ENCODE data around the gene GJA10. TPM values are rescaled to one million over a fixed set of nuclear protein-coding genes. Genes with fewer than 3 reads are reported as not detected.

The GJA10 gene
- polyA plus RNA-seq, 1 donor (not counting 4 experiments of a cell fraction or from before 2014, with no cell fraction given): not detected

GRCh38 chr6:89858041-89858440 lies 36.2 kb upstream of the GJA10 start:
- no peak overlapping the region for H3K4me3 ChIP-seq (ENCODE audit: control insufficient read depth in 2 of 3, extremely low read depth in 1 of 3, insufficient read depth in 2 of 3, low read depth in 1 of 3, low read length in 3 of 3)
- H3K4me2 ChIP-seq (ENCODE audit: control insufficient read depth, extremely low read depth, insufficient read depth, low read depth, low read length): no peak overlapping the region
- TF ChIP-seq EZH2 (IDR thresholded peaks at IDR 0.05; ENCODE audit: low read length): no peak
- TF ChIP-seq, protein P1, sequence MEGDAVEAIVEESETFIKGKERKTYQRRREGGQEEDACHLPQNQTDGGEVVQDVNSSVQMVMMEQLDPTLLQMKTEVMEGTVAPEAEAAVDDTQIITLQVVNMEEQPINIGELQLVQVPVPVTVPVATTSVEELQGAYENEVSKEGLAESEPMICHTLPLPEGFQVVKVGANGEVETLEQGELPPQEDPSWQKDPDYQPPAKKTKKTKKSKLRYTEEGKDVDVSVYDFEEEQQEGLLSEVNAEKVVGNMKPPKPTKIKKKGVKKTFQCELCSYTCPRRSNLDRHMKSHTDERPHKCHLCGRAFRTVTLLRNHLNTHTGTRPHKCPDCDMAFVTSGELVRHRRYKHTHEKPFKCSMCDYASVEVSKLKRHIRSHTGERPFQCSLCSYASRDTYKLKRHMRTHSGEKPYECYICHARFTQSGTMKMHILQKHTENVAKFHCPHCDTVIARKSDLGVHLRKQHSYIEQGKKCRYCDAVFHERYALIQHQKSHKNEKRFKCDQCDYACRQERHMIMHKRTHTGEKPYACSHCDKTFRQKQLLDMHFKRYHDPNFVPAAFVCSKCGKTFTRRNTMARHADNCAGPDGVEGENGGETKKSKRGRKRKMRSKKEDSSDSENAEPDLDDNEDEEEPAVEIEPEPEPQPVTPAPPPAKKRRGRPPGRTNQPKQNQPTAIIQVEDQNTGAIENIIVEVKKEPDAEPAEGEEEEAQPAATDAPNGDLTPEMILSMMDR (optimal IDR thresholded peaks at IDR 0.05 in 1 of 3, IDR thresholded peaks at IDR 0.05 in 1 of 3, conservative IDR thresholded peaks at IDR 0.05 in 1 of 3; ENCODE audit: extremely low read depth in 1 of 3, insufficient read depth in 2 of 3, low read length in 3 of 3): no peak
- FAIRE-seq: no peak
- no peak overlapping the region for H3K27ac ChIP-seq (ENCODE audit: control insufficient read depth, insufficient read depth, low read length)
- no peak for DNase-seq (ENCODE audit: low read depth, low spot score)
- no peaks in the 10 kb centered on the region for H3K9me1 ChIP-seq (ENCODE audit: control insufficient read depth, extremely low read depth, insufficient read depth, low read length)
- no peaks in the 10 kb centered on the region for H3K4me1 ChIP-seq (ENCODE audit: control insufficient read depth, extremely low read depth, insufficient read depth, low read length)
- dilution Hi-C loops (cut with MboI; ENCODE audit: extremely low pct_ligation_motif_present, low sequenced_read_pairs): no loop called here
- no peak overlapping the region for H3K9ac ChIP-seq (ENCODE audit: control insufficient read depth, extremely low read depth, insufficient read depth, low read length)
- H3K79me2 ChIP-seq (ENCODE audit: control insufficient read depth, insufficient read depth, low read length): no peaks in the 10 kb centered on the region
- no peaks in the 10 kb centered on the region for H3K27me3 ChIP-seq (ENCODE audit: control insufficient read depth, extremely low read depth, insufficient read depth, low read length)
- H2AFZ ChIP-seq (ENCODE audit: control insufficient read depth, low read length): no peak overlapping the region
- no peaks in the 10 kb centered on the region for H3K9me3 ChIP-seq (ENCODE audit: control insufficient read depth, low read depth, low read length)
- no peaks in the 10 kb centered on the region for H4K20me1 ChIP-seq (ENCODE audit: control insufficient read depth, extremely low read depth, insufficient read depth, low read length)
- H3K36me3 ChIP-seq (ENCODE audit: control insufficient read depth in 2 of 2, extremely low read depth in 1 of 2, insufficient read depth in 2 of 2, low read length in 2 of 2): peaks cover 9 to 15% of the 10 kb centered on the region in 2 experiments

- H3K4me2 ChIP-seq (ENCODE audit: control insufficient read depth, extremely low read depth, insufficient read depth, low read depth, low read length): no peak overlapping the region
- peaks cover 11 to 21% of the 10 kb centered on the region in 2 experiments for H3K36me3 ChIP-seq (ENCODE audit: control insufficient read depth in 2 of 2, extremely low read depth in 1 of 2, insufficient read depth in 2 of 2, low read length in 2 of 2)
- no peak for FAIRE-seq
Observed at GRCh38 chr6:89859744-89860143, 34.5 kb upstream of the GJA10 start.

More at GRCh38 chr6:89859744-89860143, 34.5 kb upstream of the GJA10 start:
- Histone ChIP-seq H3K79me2 (ENCODE audit: control insufficient read depth, insufficient read depth, low read length) (no peaks in the 10 kb centered on the region), H3K27me3 (ENCODE audit: control insufficient read depth, extremely low read depth, insufficient read depth, low read length) (no peaks in the 10 kb centered on the region), H3K4me3 (ENCODE audit: control insufficient read depth in 2 of 3, extremely low read depth in 1 of 3, insufficient read depth in 2 of 3, low read depth in 1 of 3, low read length in 3 of 3) (no peak overlapping the region), H2AFZ (ENCODE audit: control insufficient read depth, low read length) (no peak overlapping the region), H3K9me3 (ENCODE audit: control insufficient read depth, low read depth, low read length) (no peaks in the 10 kb centered on the region), H3K4me1 (ENCODE audit: control insufficient read depth, extremely low read depth, insufficient read depth, low read length) (no peaks in the 10 kb centered on the region), H4K20me1 (ENCODE audit: control insufficient read depth, extremely low read depth, insufficient read depth, low read length) (no peaks in the 10 kb centered on the region), H3K27ac (ENCODE audit: control insufficient read depth, insufficient read depth, low read length) (no peak overlapping the region), H3K9me1 (ENCODE audit: control insufficient read depth, extremely low read depth, insufficient read depth, low read length) (no peaks in the 10 kb centered on the region), H3K9ac (ENCODE audit: control insufficient read depth, extremely low read depth, insufficient read depth, low read length) (no peak overlapping the region)
- TF ChIP-seq, protein P1 (optimal IDR thresholded peaks at IDR 0.05 in 1 of 3, IDR thresholded peaks at IDR 0.05 in 1 of 3, conservative IDR thresholded peaks at IDR 0.05 in 1 of 3; ENCODE audit: extremely low read depth in 1 of 3, insufficient read depth in 2 of 3, low read length in 3 of 3): no peak
- TF ChIP-seq EZH2 (IDR thresholded peaks at IDR 0.05; ENCODE audit: low read length): no peak
- dilution Hi-C loops (cut with MboI; ENCODE audit: extremely low pct_ligation_motif_present, low sequenced_read_pairs): no loop called here
- DNase-seq (ENCODE audit: low read depth, low spot score): no peak
